Thoracic aorta (tissue), 2 donors: ENCODE results near the gene SGMS1. TPM values are rescaled to one million over a fixed set of nuclear protein-coding genes. Genes with fewer than 3 reads are reported as not detected.
A peak's percentile ranks its signal among the peaks of the same experiment; 100 is the strongest.

ENCODE experiments used
- ATAC-seq: fragments of 150-250 bp; one replicate; pipeline ENCODE4 v1.8.0; 2017; ENCODE audit warnings: low read depth; ENCODE audit not compliant: insufficient number of reproducible peaks, low FRiP score
- DNase-seq: peaks from one replicate; pipeline ENCODE4 v3.0.0-alpha.2; 2020; ENCODE audit warnings: low spot score
- H3K27ac ChIP-seq, 2 donors: fragments of 200-600 bp; sonication (generic); 1 replicate in 1 of 2; 2 replicates in 1 of 2; pipeline ENCODE4 v1.5.1; 2016; ENCODE audit warnings: mild to moderate bottlenecking in 2 of 2, moderate library complexity in 2 of 2
- H3K27me3 ChIP-seq: fragments of 200-600 bp; sonication (generic); replicated peaks from 2 replicates; pipeline ENCODE4 v1.6.0; 2016; ENCODE audit warnings: mild to moderate bottlenecking; ENCODE audit not compliant: insufficient read depth
- H3K36me3 ChIP-seq: fragments of 200-600 bp; sonication (generic); one replicate; pipeline ENCODE4 v1.5.1; 2016
- H3K4me1 ChIP-seq, 2 donors: fragments of 200-600 bp; sonication (generic); 1 replicate in 1 of 2; 2 replicates in 1 of 2; pipeline versions ENCODE4 v1.5.1 to v1.6.0; 2016; ENCODE audit warnings: low read depth in 2 of 2, mild to moderate bottlenecking in 1 of 2; ENCODE audit not compliant: control insufficient read depth in 1 of 2
- H3K4me3 ChIP-seq: fragments of 200-600 bp; sonication (generic); 2 replicates; pipeline ENCODE4 v1.5.1; 2016; ENCODE audit warnings: mild to moderate bottlenecking
- H3K9me3 ChIP-seq: fragments of 200-600 bp; sonication (generic); 2 replicates; pipeline ENCODE4 v1.5.1; 2016
- CTCF ChIP-seq: fragments of 200-600 bp; sonication (generic); IDR thresholded peaks from one replicate; pipeline ENCODE4 v1.5.1; 2019; ENCODE audit warnings: antibody characterized with exemption
- total RNA-seq, 2 donors: library from RNA; depleted of rRNA; stranded (reverse); fragments of >200 nt; gene quantifications; one replicate each; pipeline versions ENCODE4 v1.1.0 to v1.2.3, GENCODE V29; 2016

The SGMS1 gene
- total RNA-seq, 2 donors from 2014 or later, result 60.5 to 92.3 TPM

- TF ChIP-seq CTCF, result no peak
- Histone ChIP-seq H3K9me3 (no peaks in the 10 kb centered on the region), H3K27ac (no peak overlapping the region), H3K4me1 (peaks cover 10 to 13% of the 10 kb centered on the region in 2 donors), H3K27me3 (no peaks in the 10 kb centered on the region), H3K4me3 (peak overlapping the region; percentile 92), H3K36me3 (no peaks in the 10 kb centered on the region)
- no peak for DNase-seq
- no peak for ATAC-seq
Observed at GRCh38 chr10:50416881-50417280, 206.9 kb downstream of the SGMS1 start.

- no peak for ATAC-seq
- no peaks in the 10 kb centered on the region for H3K27me3 ChIP-seq
- H3K27ac ChIP-seq, result no peak overlapping the region
- H3K9me3 ChIP-seq, result no peaks in the 10 kb centered on the region
- peaks cover 10 to 13% of the 10 kb centered on the region in 2 donors for H3K4me1 ChIP-seq
- H3K4me3 ChIP-seq, result peak overlapping the region; percentile 15
- no peak for DNase-seq
- TF ChIP-seq CTCF, result no peak
- no peaks in the 10 kb centered on the region for H3K36me3 ChIP-seq
Observed at GRCh38 chr10:50416181-50416824, 207.5 kb downstream of the SGMS1 start.

- Histone ChIP-seq H3K9me3 (no peaks in the 10 kb centered on the region), H3K4me3 (no peak overlapping the region), H3K36me3 (no peaks in the 10 kb centered on the region), H3K27me3 (no peaks in the 10 kb centered on the region), H3K27ac (no peak overlapping the region), H3K4me1 (peaks cover 10 to 13% of the 10 kb centered on the region in 2 donors)
- ATAC-seq, result no peak
- no peak for DNase-seq
- no peak for TF ChIP-seq CTCF
Observed at GRCh38 chr10:50415292-50415691, 208.5 kb downstream of the SGMS1 start.

- Histone ChIP-seq H3K36me3 (no peaks in the 10 kb centered on the region), H3K27ac (no peak overlapping the region), H3K9me3 (peaks cover 5% of the 10 kb centered on the region), H3K27me3 (no peaks in the 10 kb centered on the region), H3K4me3 (no peak overlapping the region), H3K4me1 (peaks cover 0 to 3% of the 10 kb centered on the region in 2 donors)
- TF ChIP-seq CTCF, result no peak
- DNase-seq (no peak), ATAC-seq (no peak)
Observed at GRCh38 chr10:50410066-50410811, 213.5 kb downstream of the SGMS1 start.

- DNase-seq, result no peak
- Histone ChIP-seq H3K4me1 (no peaks in the 10 kb centered on the region), H3K27ac (no peak overlapping the region), H3K36me3 (no peaks in the 10 kb centered on the region), H3K4me3 (no peak overlapping the region), H3K27me3 (no peaks in the 10 kb centered on the region), H3K9me3 (peaks cover 5% of the 10 kb centered on the region)
- TF ChIP-seq CTCF, result no peak
- ATAC-seq, result no peak
Observed at GRCh38 chr10:50407076-50407801, 216.5 kb downstream of the SGMS1 start.
